Activated naive CD4-positive, alpha-beta T cell treated with anti-CD3 and anti-CD28 coated beads, Interleukin-2, amount 50 U/mL, for 72 hours (primary cell): Measurements from ENCODE around the gene CMTM1. TPM values are rescaled to one million over a fixed set of nuclear protein-coding genes. Genes with fewer than 3 reads are reported as not detected.
"Not testable (repeated sequence)": the region's sequence is repeated elsewhere in the genome, so short reads cannot be mapped to it uniquely, and the experiment has no call there.

Experiments
- ATAC-seq, 2 donors: fragments of 150-1000 bp; cut with Tn5 transposase; 2 replicates each; pipeline ENCODE4 v1.10.0; 2021; ENCODE audit warnings: mild to moderate bottlenecking in 2 of 2, moderate library complexity in 2 of 2
- DNase-seq, 2 donors: peaks; one replicate each; pipeline ENCODE4 v3.0.0; 2021 to 2022; ENCODE audit warnings: low spot score in 2 of 2
- H3K27ac Mint-ChIP-seq, 2 donors: one replicate each; pipeline ENCODE4 v1.8.0; 2022; ENCODE audit warnings: mild to moderate bottlenecking in 2 of 2, mixed read lengths in 2 of 2
- H3K36me3 Mint-ChIP-seq, 2 donors: one replicate each; pipeline ENCODE4 v1.8.0; 2022; ENCODE audit warnings: mixed read lengths in 2 of 2
- H3K9me3 Mint-ChIP-seq, 2 donors: one replicate each; pipeline ENCODE4 v1.8.0; 2022; ENCODE audit warnings: mixed read lengths in 2 of 2
- total RNA-seq, 2 donors: library from RNA; stranded (reverse); gene quantifications; one replicate each; pipeline ENCODE4 v1.2.3, GENCODE V29; 2022

The CMTM1 gene
- total RNA-seq, 2 donors from 2014 or later, result 13.0 to 13.1 TPM

DNA sequence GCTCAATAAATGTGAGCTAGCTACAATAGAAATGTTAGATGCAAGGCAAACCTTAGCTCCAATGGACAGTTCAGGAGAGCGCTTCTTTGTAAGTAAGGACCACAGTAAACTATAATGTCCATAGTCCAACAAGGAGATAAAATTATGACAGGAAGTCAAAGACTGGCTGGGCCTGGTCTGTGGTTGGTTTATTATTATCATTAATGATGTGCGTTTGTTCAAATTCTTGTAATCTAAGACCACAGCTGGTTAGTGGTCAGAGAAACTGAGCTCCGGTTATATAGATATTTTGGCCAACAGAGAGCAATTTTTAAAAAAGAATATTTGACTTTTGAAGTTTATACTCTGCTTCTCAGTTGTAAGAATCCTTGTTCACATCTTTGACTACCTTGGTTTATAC, 8.3 kb downstream of the CMTM1 start:
- no peaks in the 10 kb centered on the region for H3K36me3 Mint-ChIP-seq
- DNase-seq, result no peak
- ATAC-seq, result no peak
- H3K9me3 Mint-ChIP-seq, result no peaks in the 10 kb centered on the region
- no peak overlapping the region for H3K27ac Mint-ChIP-seq

DNA sequence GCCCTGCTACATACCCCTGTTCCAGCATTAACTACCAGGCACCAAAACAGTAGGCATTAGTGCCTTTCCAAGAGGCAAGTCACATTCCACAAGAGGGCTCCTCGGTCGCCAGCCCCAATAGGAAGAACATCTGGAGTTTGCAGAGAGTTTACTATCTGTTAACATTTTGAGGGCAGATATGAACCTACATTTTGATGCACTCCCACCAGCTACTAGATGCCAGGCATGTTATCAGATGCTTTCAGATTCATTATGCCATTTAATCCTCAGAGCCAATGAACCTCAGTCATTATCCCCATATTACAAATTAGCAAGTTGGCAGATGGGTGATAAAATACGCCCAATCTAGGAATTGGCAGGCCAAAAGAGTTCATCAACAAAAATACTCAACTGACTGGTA, 8.8 kb downstream of the CMTM1 start:
- no peaks in the 10 kb centered on the region for H3K36me3 Mint-ChIP-seq
- H3K27ac Mint-ChIP-seq, result no peak overlapping the region
- ATAC-seq, result no peak
- H3K9me3 Mint-ChIP-seq, result no peaks in the 10 kb centered on the region
- no peak for DNase-seq

DNA sequence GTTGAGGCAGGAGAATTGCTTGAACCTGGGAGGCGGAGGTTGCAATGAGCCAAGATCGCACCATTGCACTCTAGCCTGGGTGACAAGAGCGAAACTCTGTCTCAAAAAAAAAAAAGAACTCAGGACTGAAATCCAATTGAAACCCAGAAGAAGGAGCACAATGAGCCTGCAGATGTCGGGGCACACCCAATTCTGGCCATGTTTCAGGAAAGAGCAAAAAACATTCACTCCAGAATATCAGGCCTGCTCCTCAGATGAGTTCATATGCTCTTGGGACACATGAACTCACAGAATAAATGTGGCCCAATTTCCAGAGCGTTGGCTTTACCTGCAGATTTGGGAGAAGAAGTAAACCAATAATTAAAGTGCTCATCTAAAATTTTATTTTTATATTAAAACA, 10.1 kb downstream of the CMTM1 start:
- H3K36me3 Mint-ChIP-seq, result no peaks in the 10 kb centered on the region
- ATAC-seq (no peak), DNase-seq (no peak)
- no peaks in the 10 kb centered on the region for H3K9me3 Mint-ChIP-seq
- H3K27ac Mint-ChIP-seq, result no peak overlapping the region

DNA sequence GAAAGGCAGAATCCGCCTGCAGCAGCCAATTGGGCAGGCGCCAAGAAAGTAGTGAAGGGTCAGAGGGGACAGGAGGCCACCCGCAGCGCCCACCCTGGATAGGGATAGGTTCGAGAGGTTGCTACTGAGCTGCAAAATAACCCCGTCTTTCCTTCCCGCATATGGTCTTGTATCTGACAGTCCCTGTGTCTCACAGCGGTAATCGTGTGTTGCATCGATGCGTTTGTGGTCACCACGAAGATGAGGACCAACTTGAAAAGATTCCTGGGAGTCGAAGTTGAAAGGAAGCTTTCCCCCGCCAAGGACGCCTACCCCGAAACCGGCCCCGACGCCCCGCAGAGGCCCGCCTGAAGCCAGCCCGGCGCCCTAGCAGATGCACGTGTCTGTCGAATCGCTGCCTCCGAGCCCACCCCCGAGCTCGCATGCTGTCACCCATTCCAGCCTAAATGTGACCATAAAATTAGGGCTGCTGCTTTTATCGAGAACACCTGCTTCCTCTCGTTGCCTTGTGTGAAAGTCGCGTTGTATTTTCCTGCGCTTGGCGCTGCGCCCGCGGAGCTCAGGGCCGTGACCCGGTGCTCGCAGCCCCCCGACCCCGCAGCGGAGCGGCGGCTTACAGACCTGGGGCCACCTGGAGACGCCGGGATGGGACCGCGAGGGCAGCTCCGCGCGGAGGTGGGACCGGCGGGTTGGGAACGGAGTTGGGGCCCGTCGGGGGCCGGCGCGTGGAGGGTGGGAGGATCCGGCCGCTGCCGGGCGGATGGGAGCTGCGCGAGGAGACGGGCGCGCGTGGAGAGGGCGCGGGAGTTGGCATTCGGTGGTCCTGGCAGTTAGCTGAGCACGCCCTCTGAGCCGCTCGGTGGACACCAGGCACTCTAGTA, 12.7 kb downstream of the CMTM1 start, which contains the start of gene CMTM2:
Gene CMTM2, plus strand, starts transcription at position 813 of the 881 bp plus-strand sequence. CDS start 145 bp downstream, outside the sequence.
- DNase-seq, result no peak
- Mint-ChIP-seq H3K9me3 (no peaks in the 10 kb centered on the region), H3K27ac (no peak within 1 kb of the TSS), H3K36me3 (no peaks in the 10 kb centered on the region)
- ATAC-seq, result peak in 1 of 2 donors; percentile 51

DNA sequence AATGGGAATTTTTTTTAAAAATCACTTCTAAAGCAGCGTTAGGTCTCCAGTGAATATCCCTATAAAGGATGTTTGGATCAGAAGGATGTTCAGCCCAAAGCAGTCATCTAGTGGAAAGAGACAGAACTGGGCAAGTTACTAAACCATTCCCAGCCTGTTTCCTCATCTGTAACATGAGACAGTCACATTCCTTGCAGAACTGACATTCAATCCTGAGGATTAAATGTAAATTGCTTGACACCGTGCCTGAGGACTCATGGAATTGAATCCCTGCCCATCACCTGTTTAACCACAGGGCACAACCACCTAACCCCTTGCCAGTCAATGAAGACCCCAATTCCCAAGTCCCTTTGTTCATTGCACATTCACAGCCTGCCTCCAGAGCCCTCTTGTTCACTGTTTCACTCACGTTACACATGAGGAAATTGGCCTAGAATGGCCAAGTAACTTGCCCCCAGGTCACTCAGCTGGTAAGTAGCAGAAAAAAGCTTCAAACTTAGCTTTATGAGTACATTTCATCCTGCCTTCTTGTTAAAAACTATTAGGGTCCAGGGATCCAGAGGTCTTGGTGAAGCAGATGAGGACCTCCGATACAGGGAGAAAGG, 14.5 kb downstream of the CMTM1 start:
- DNase-seq, result no peak
- H3K9me3 Mint-ChIP-seq, result no peaks in the 10 kb centered on the region
- no peaks in the 10 kb centered on the region for H3K36me3 Mint-ChIP-seq
- H3K27ac Mint-ChIP-seq, result no peak overlapping the region
- ATAC-seq, result no peak

DNA sequence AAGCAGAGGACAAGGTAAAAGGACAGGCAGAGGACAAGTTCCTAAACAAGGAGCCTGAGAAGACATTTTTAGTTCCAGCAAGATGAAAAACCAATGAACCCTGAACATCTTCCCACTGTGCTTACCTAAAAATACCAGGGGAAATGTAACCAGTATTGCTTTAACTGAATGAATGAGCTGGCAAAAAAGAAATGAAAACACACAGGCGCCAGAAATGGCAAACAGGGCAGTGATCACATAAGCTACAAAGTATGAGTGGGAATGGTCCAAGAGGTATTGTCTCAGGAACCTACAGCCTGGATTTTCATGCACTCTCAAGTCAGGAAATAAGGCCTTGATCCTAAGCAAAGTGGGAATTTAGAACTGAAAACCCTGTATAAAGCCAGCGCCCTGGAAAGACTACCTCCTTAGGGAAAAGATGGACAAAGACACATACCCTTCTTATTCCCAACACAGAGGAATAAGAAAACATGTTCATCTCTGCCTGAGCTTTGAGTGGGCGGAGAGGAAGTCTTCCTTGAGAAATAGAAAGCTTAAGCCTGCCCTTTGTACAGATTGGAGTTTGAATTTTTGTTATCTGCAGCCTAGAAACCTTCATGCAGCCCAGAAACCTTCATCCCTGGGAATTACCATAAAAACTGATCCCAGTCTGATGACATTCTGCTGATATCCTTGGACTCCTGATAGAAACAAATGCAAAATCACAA, 15.2 kb downstream of the CMTM1 start:
- Mint-ChIP-seq H3K9me3 (no peaks in the 10 kb centered on the region), H3K27ac (no peak overlapping the region), H3K36me3 (no peaks in the 10 kb centered on the region)
- DNase-seq, result no peak
- ATAC-seq, result no peak

DNA sequence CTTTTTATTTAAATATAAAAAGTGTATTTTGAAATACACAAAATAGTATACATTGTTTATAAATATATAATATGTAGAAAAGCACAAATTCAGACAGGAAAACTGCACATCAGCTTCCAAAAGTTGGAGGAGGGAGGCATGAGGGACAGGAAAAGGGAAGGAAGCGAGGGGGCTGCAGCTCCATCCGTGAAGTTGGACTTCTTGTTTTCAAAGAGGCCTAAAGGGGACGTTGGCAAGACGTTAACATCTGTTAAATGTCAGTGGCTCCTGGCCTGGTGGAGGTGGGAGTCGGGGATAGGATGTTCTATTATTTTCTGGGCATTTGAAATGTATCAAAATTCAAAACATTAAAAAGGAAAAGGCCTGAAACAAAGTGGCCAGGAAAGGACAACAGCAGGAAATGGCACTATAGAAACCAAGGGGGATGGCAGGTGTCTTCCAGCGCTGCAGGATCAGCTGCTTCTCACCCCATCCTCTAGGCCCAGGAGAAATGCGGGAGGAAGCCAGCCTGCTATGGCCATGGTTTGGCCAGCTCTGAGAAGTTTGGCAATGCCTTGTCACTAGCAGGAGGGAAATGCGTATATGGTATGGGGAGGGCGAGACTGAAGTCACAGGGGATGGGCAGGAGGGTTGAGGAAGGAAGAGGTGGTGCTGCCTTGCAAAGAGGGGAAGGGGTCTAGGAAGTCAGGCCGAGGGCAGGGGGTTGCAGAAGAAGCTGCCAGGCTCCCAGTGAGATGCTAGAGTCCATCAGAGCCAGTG, 19.4 kb downstream of the CMTM1 start:
- H3K9me3 Mint-ChIP-seq, result no peaks in the 10 kb centered on the region
- H3K27ac Mint-ChIP-seq, result peak overlapping the region in 1 of 2 donors; percentile 33
- H3K36me3 Mint-ChIP-seq, result no peaks in the 10 kb centered on the region
- ATAC-seq, result no peak
- DNase-seq, result no peak

DNA sequence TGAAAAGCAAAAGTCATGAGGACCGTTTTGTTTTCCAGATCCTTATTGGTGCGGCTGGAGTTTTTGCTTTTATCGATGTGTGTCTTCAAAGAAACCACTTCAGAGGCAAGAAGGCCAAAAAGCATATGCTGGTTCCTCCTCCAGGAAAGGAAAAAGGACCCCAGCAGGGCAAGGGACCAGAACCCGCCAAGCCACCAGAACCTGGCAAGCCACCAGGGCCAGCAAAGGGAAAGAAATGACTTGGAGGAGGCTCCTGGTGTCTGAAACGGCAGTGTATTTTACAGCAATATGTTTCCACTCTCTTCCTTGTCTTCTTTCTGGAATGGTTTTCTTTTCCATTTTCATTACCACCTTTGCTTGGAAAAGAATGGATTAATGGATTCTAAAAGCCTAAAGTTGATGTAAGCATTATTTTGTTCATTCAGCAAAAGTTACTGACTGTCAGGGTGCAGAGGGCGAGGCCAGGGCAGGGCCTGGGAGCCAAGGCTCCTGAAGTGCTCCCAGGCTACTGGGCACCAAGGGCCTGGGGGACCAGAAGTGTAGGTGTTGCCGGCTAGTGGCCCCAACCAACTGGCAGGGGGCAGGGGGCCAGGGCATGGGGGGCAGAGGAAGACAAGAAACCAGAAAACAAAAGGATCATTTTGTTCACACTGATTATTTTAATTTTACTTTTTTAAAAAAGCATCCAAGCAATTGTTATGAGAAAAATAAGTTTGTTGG, 21.8 kb downstream of the CMTM1 start:
- ATAC-seq (peak in 1 of 2 donors; percentile 13), DNase-seq (no peak)
- Mint-ChIP-seq H3K36me3 (no peaks in the 10 kb centered on the region), H3K27ac (peak overlapping the region in 1 of 2 donors; percentile 7), H3K9me3 (no peaks in the 10 kb centered on the region)

DNA sequence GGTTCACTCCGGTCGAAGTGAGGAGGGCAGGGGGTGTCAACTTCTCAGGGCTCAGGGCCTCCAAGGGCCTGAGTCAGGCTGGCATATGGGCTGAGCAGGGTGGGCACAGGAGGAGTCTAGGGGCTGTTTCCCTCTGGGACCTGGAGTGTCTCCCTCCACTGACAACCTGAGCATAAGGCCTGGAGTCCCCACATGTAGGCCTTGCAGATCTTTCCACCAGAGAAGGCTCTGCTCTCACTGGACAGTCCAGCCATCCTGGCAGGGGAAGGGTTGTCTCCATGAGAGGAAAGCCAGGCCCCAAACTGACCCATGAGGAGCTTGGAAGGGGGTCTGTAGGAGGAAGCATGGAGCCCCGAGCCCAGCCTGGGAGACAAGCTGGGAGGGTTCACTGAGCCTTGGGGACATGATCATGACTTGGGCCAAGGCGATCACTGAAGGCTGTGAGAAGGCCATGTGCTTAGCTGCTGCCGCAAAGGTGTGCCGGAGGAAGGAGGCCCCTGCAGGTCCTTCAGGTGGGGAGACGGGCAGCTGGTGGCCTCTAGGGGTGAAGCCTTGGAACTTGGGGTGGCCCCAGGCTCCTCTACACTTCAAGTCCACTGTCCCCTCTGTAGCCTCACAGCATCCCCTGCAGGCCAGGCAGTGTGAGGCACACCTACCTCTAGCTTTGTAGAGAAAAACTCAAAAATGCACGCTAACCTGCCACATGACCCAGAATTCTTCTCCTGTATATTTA, 22.9 kb downstream of the CMTM1 start:
- DNase-seq (peak in 1 of 2 donors; percentile 66), ATAC-seq (peak; percentile 95 to 96)
- Mint-ChIP-seq H3K27ac (peak overlapping the region in 1 of 2 donors; percentile 77), H3K36me3 (no peaks in the 10 kb centered on the region), H3K9me3 (no peaks in the 10 kb centered on the region)

DNA sequence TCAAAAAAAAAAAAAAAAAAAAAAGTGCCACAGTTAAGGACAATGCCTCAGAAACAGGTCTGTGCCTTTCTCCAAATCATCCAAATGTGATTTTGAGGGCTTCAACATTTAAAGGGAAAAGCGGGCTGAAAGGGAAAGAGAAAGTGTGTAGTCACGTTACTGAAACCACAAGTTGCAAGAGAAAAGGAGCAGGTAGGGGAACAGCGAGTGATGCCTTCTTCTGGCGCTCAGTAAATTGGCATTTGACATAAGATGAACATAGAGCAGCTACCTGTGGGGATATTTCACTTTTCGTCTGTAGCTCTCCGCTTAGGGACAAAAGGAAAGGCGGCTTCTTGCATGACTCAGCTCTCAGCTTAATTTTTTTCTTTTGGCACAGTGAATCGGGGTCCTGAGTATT, 24.1 kb downstream of the CMTM1 start:
- peak overlapping the region; percentile 77 to 94 for H3K27ac Mint-ChIP-seq
- no peaks in the 10 kb centered on the region for H3K36me3 Mint-ChIP-seq
- no peak for DNase-seq
- peak; percentile 54 to 55 for ATAC-seq
- H3K9me3 Mint-ChIP-seq, result no peaks in the 10 kb centered on the region

DNA sequence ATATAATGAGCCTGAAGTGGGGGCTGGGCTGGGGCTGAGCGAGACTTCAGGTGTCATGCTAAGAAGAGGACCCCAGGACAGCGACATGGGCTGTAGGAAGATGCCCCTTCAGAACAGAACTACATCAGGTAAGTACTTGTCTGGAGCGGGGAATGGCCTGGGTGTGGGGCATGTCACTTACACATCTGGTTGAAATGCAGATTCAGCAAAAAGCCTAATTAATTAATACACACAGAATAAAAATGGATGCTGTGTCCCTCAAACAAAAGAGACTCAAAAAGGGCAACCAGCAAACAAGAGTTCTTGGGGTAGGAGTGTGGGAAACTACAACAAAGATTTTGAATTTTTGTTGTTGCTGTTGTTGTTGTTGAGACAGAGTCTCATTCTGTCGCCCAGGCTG, 24.8 kb downstream of the CMTM1 start:
- ATAC-seq (no peak), DNase-seq (no peak)
- H3K27ac Mint-ChIP-seq, result peak overlapping the region in 1 of 2 donors; percentile 77
- no peaks in the 10 kb centered on the region for H3K9me3 Mint-ChIP-seq
- H3K36me3 Mint-ChIP-seq, result no peaks in the 10 kb centered on the region

DNA sequence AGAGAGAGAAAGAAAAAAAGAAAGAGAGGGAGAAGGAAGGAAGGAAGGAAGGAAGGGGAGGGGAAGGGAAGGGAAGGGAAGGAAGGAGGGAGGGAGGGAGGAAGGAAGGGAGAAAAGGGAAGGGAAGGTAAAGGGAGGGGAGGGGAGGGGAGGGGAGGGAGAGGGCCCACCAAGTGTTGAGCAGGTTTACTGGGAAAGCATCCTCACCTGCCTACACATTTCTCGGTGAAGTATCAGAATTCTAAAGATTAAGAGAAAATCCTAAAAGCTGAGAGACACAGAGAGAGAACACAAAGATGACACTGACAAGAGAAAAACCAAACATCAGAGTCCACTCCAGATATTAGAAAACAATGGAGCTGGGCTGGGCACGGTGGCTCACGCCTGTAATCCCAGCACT, 26.0 kb downstream of the CMTM1 start:
- Mint-ChIP-seq H3K36me3 (no peaks in the 10 kb centered on the region), H3K9me3 (no peaks in the 10 kb centered on the region), H3K27ac (no peak overlapping the region)
- no peak for DNase-seq
- ATAC-seq, result no peak

DNA sequence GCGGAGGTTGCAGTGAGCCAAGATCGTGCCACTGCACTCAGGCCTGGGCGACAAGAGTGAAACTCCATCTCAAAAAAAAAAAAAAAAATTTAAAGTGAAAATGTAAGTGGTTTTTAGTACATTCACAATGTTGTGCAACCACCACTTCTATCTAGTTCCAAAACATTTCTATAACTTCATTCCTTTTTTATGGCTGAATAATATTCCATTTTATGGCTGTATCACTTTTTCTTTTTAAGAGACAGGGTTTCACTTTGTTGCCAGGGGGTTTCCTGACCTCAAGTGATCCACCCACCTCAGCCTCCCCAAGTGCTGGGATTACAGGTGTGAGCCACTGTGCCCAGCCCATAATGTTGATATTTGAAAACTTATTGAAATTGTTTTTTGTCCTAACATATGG, 26.6 kb downstream of the CMTM1 start:
- H3K36me3 Mint-ChIP-seq, result no peaks in the 10 kb centered on the region
- ATAC-seq, result no peak
- no peak for DNase-seq
- no peaks in the 10 kb centered on the region for H3K9me3 Mint-ChIP-seq
- H3K27ac Mint-ChIP-seq, result no peak overlapping the region

DNA sequence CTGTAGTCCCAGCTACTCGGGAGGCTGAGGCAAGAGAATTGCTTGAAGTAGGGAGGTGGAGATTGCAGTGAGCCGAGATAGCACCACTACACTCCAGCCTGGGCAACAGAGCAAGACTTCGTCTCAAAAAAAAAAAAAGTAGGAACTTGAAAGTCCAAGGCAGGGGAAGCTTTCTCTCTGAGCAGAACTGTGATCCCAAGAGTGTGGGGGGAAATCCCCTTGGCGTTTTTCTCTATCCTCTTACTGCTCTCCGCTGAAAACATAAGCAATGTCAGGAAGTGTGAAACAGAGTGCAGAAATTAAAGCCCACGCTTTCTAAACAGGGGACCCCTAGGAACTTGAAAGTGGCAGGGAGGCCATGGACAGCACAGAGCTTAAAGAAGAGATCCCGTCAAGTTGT, 28.5 kb downstream of the CMTM1 start:
- Mint-ChIP-seq H3K9me3 (no peaks in the 10 kb centered on the region), H3K27ac (peak overlapping the region in 1 of 2 donors; percentile 55), H3K36me3 (no peaks in the 10 kb centered on the region)
- ATAC-seq, result no peak
- no peak for DNase-seq

DNA sequence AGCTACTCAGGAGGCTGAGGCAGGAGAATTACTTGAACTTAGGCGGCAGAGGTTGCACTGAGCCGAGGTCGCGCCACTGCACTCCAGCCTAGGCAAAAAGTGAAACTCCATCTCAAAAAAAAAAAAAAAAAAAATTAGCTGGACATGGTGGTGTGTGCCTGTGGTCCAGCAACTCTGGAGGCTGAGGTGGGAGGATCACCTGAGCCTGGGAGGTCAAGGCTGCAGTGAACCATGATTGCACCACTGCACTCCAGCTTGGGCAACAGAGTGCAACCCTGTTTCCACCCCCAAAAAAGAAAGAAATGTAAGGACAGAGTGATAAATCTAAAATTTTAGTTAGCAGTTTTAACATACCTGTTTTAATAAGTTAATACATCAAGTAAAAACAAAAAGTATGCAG, 30.3 kb downstream of the CMTM1 start:
- H3K9me3 Mint-ChIP-seq, DNase-seq, H3K27ac Mint-ChIP-seq, ATAC-seq: not testable (repeated sequence)
- H3K36me3 Mint-ChIP-seq, result peaks cover 0 to 12% of the 10 kb centered on the region in 2 donors
